ENCODE measurements around the gene PLXDC2.

DNA sequence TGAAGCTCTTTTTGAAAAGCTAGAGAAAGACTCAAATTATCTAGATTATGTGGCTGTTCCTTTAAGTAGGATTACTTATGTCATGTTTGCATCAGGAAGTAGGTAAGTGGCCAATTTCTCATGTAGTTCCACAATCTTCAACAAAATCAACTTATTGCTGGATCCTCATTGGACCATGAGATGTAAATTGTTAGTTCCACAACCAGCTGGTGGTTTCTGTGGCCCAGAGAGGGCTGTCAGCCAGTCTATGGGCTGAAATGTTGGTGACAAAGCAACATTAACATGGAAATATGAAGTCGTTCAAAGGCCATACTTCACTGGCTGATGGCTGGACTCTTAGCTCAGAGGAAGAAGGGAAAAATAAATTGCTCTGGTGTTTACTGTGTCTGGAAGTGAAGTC lies 157.9 kb downstream of the PLXDC2 start:
- TF ChIP-seq, protein P1, sequence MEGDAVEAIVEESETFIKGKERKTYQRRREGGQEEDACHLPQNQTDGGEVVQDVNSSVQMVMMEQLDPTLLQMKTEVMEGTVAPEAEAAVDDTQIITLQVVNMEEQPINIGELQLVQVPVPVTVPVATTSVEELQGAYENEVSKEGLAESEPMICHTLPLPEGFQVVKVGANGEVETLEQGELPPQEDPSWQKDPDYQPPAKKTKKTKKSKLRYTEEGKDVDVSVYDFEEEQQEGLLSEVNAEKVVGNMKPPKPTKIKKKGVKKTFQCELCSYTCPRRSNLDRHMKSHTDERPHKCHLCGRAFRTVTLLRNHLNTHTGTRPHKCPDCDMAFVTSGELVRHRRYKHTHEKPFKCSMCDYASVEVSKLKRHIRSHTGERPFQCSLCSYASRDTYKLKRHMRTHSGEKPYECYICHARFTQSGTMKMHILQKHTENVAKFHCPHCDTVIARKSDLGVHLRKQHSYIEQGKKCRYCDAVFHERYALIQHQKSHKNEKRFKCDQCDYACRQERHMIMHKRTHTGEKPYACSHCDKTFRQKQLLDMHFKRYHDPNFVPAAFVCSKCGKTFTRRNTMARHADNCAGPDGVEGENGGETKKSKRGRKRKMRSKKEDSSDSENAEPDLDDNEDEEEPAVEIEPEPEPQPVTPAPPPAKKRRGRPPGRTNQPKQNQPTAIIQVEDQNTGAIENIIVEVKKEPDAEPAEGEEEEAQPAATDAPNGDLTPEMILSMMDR (IDR thresholded peaks at IDR 0.05), result no peak
- TF ChIP-seq POLR2AphosphoS5 (IDR thresholded peaks at IDR 0.05), result no peak
